HG03432 (cell line): ENCODE data around the gene GPX4.

ENCODE experiments used
- ATAC-seq: cut with Tn5 transposase; IDR thresholded peaks from one replicate; pipeline ENCODE4 v1.9.1; 2021; ENCODE audit warnings: mild to moderate bottlenecking, moderate library complexity; ENCODE audit not compliant: unreplicated experiment

The GPX4 gene

GRCh38 chr19:1147934-1148549 is 44.2 kb downstream of the GPX4 start:
- ATAC-seq: no peak

- no peak for ATAC-seq
Measured at GRCh38 chr19:1149259-1150045, 45.7 kb downstream of the GPX4 start.

GRCh38 chr19:1150333-1151036 is 46.7 kb downstream of the GPX4 start:
- no peak for ATAC-seq

GRCh38 chr19:1151037-1151724 is 47.4 kb downstream of the GPX4 start:
- ATAC-seq: no peak

GRCh38 chr19:1151917-1152587 is 48.3 kb downstream of the GPX4 start:
- ATAC-seq: no peak

- no peak for ATAC-seq
Measured at GRCh38 chr19:1153891-1154730, 50.3 kb downstream of the GPX4 start.

- no peak for ATAC-seq
Measured at GRCh38 chr19:1154731-1155351, 51.0 kb downstream of the GPX4 start.

- ATAC-seq: no peak
Measured at GRCh38 chr19:1155352-1156304, 51.8 kb downstream of the GPX4 start.
